BLaER1 (cell line): Measurements from ENCODE around the gene ITPKB.

Experiments
- H3K27ac ChIP-seq: shearing (Covaris generic); formaldehyde crosslinking; 2 replicates; pipeline ENCODE4 v1.8.1; 2022
- H3K27me3 ChIP-seq: shearing (Covaris generic); formaldehyde crosslinking; 2 replicates; pipeline ENCODE4 v1.8.1; 2022
- H3K36me3 ChIP-seq: shearing (Covaris generic); formaldehyde crosslinking; 2 replicates; pipeline ENCODE4 v1.8.1; 2022
- H3K4me1 ChIP-seq: shearing (Covaris generic); formaldehyde crosslinking; 2 replicates; pipeline ENCODE4 v1.8.1; 2022
- H3K4me2 ChIP-seq: shearing (Covaris generic); formaldehyde crosslinking; 2 replicates; pipeline ENCODE4 v1.8.1; 2022
- H3K4me3 ChIP-seq: shearing (Covaris generic); formaldehyde crosslinking; 2 replicates; pipeline ENCODE4 v1.8.1; 2022
- H3K9ac ChIP-seq: shearing (Covaris generic); formaldehyde crosslinking; 2 replicates; pipeline ENCODE4 v1.8.1; 2022
- H3K9me3 ChIP-seq: shearing (Covaris generic); formaldehyde crosslinking; 2 replicates; pipeline ENCODE4 v1.8.1; 2022
- H4K20me1 ChIP-seq: shearing (Covaris generic); formaldehyde crosslinking; 2 replicates; pipeline ENCODE4 v1.8.1; 2022
- Cebpa-rat ChIP-seq: shearing (Covaris generic); IDR thresholded peaks from 2 replicates; pipeline ENCODE4 v1.8.1; 2022

ITPKB gene

DNA sequence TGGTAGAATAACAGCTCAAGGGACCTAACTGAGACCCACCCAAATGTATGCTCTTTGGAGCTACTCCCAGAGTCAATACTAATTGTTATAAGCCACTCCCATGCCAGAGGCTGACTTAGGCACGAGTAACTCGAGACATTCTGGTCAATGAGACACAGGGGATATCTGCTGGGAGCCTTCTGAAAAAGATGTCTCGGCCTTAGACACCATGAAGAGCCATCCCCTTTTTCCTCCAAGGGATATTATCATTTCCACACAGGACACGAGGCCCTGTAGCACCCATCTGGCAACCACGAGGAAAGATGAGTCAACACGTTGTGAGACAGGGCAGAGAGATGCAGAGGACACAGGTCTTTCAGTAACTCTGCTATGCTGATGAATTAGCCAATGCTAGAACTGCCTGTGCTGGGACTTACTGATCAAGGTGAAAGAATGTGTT, 30.7 kb downstream of the ITPKB start:
- H3K27ac ChIP-seq: peak overlapping the region; percentile 81
- no peaks in the 10 kb centered on the region for H3K27me3 ChIP-seq
- H3K4me3 ChIP-seq: no peak overlapping the region
- no peak for TF ChIP-seq Cebpa-rat
- peaks cover 64% of the 10 kb centered on the region for H3K4me1 ChIP-seq
- H3K9me3 ChIP-seq: no peaks in the 10 kb centered on the region
- peak overlapping the region; percentile 96 for H3K4me2 ChIP-seq
- peaks cover 17% of the 10 kb centered on the region; the same call in 1 of the 2 replicates for H4K20me1 ChIP-seq
- peak overlapping the region; percentile 43; the same call in 1 of the 2 replicates for H3K9ac ChIP-seq
- H3K36me3 ChIP-seq: peaks cover 45% of the 10 kb centered on the region

- no peak overlapping the region for H3K4me2 ChIP-seq
- no peak for TF ChIP-seq Cebpa-rat
- H4K20me1 ChIP-seq: peaks cover 16% of the 10 kb centered on the region; the same call in 1 of the 2 replicates
- H3K4me1 ChIP-seq: peaks cover 60% of the 10 kb centered on the region
- no peak overlapping the region for H3K9ac ChIP-seq
- no peak overlapping the region for H3K27ac ChIP-seq
- peaks cover 45% of the 10 kb centered on the region for H3K36me3 ChIP-seq
- H3K9me3 ChIP-seq: no peaks in the 10 kb centered on the region
- H3K4me3 ChIP-seq: no peak overlapping the region
- no peaks in the 10 kb centered on the region for H3K27me3 ChIP-seq
Observed at GRCh38 chr1:226706684-226707083, 32.4 kb downstream of the ITPKB start.

GRCh38 chr1:226704169-226704937, 34.7 kb downstream of the ITPKB start:
- Histone ChIP-seq H3K9ac (peak overlapping the region; percentile 91; the same call in 1 of the 2 replicates), H3K9me3 (peaks cover 8% of the 10 kb centered on the region; the same call in 1 of the 2 replicates), H3K36me3 (peaks cover 59% of the 10 kb centered on the region), H3K4me2 (peak overlapping the region; percentile 88), H4K20me1 (peaks cover 6% of the 10 kb centered on the region; the same call in 1 of the 2 replicates), H3K4me3 (peak overlapping the region; percentile 74; the same call in 1 of the 2 replicates), H3K27ac (no peak overlapping the region), H3K27me3 (no peaks in the 10 kb centered on the region), H3K4me1 (peaks cover 44% of the 10 kb centered on the region)
- TF ChIP-seq Cebpa-rat: no peak

DNA sequence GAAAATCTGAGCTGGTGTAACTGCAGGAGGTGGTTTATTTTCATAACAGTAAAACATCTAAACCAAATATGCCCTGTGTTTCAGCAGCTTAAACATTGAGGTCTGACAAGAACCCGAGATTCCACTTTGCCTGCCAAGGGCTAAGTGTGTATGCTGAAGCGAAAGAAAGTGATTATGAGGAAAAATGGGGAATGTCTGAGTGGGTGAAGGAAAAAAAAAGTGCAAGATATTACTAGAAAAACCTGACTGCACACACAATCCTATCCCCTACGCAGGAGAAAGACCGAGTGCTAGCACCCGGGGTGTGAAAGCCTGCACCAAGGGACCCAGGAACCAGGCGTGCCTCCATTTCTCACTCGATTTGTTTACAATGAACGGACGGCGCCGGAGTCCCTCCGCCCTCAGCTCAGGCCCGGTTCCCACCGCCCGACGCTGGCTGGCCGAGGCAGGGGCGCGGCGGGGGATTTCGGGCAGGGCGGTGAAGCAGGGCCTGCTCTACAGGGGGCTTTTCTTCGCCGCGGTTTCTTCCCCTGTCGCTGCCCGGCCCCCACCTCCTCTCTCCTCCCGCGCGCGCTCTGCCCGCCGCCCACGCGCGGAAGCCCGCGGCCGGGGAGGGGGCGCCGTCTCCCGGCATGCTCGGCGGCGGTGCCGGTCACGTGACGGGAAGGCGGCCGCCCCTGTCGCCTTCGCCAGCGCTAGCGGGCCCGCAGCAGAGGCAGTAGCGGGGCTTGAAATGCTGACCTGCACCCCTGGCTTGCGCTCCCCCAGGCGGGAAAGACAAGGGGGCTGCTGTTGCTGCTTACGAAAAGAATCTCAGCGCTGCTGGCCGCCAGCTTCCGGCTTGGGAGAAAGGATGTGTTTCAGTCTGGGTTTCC, 35.9 kb downstream of the ITPKB start:
- Histone ChIP-seq H3K27ac (peak overlapping the region; percentile 93), H3K4me1 (peaks cover 44% of the 10 kb centered on the region), H3K27me3 (no peaks in the 10 kb centered on the region), H3K9me3 (peaks cover 8% of the 10 kb centered on the region; the same call in 1 of the 2 replicates), H3K4me2 (peak overlapping the region; percentile 88), H3K4me3 (peak overlapping the region; percentile 74), H3K9ac (peak overlapping the region; percentile 91), H3K36me3 (peaks cover 57% of the 10 kb centered on the region), H4K20me1 (peaks cover 10% of the 10 kb centered on the region)
- TF ChIP-seq Cebpa-rat: no peak

GRCh38 chr1:226702318-226702956, 36.6 kb downstream of the ITPKB start:
- Histone ChIP-seq H3K4me1 (peaks cover 51% of the 10 kb centered on the region), H3K27ac (peak overlapping the region; percentile 93; the same call in 1 of the 2 replicates), H3K36me3 (peaks cover 51% of the 10 kb centered on the region), H4K20me1 (peaks cover 18% of the 10 kb centered on the region), H3K4me3 (peak overlapping the region; percentile 74), H3K9ac (peak overlapping the region; percentile 91), H3K9me3 (peaks cover 8% of the 10 kb centered on the region; the same call in 1 of the 2 replicates), H3K4me2 (peak overlapping the region; percentile 88), H3K27me3 (no peaks in the 10 kb centered on the region)
- no peak for TF ChIP-seq Cebpa-rat

GRCh38 chr1:226700861-226701260, 38.2 kb downstream of the ITPKB start:
- Histone ChIP-seq H3K27me3 (no peaks in the 10 kb centered on the region), H3K4me2 (no peak overlapping the region), H3K27ac (no peak overlapping the region), H3K36me3 (peaks cover 45% of the 10 kb centered on the region), H3K4me3 (no peak overlapping the region), H4K20me1 (peaks cover 33% of the 10 kb centered on the region), H3K4me1 (peaks cover 67% of the 10 kb centered on the region), H3K9me3 (peaks cover 8% of the 10 kb centered on the region; the same call in 1 of the 2 replicates), H3K9ac (no peak overlapping the region)
- TF ChIP-seq Cebpa-rat: no peak

DNA sequence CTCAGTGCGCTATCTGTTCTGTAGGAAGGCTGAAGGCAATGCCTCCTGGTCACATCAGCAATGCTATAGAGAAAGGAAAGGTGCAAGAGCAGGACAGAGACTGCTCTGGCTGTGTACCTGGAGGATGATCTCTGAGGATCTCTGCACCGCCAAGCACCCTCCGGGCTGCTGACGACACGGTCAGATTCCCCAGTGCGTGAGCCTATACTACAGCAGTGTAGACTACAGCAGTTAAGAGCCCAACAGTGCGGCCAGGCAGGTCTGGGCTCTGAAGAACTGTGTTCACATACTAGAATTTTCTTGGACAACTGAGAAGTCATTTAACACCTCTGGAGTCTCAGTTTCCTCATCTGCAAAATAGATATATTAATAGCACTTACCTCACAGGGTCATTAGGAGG, 39.9 kb downstream of the ITPKB start:
- peaks cover 75% of the 10 kb centered on the region for H3K4me1 ChIP-seq
- no peak overlapping the region for H3K9ac ChIP-seq
- H3K4me2 ChIP-seq: peak overlapping the region; percentile 70
- H4K20me1 ChIP-seq: peaks cover 49% of the 10 kb centered on the region
- H3K36me3 ChIP-seq: peaks cover 39% of the 10 kb centered on the region
- peaks cover 8% of the 10 kb centered on the region; the same call in 1 of the 2 replicates for H3K9me3 ChIP-seq
- no peak overlapping the region for H3K4me3 ChIP-seq
- H3K27ac ChIP-seq: peak overlapping the region; percentile 20; the same call in 1 of the 2 replicates
- no peaks in the 10 kb centered on the region for H3K27me3 ChIP-seq
- TF ChIP-seq Cebpa-rat: no peak

GRCh38 chr1:226698659-226699058, 40.4 kb downstream of the ITPKB start:
- peaks cover 50% of the 10 kb centered on the region for H4K20me1 ChIP-seq
- H3K9ac ChIP-seq: no peak overlapping the region
- no peaks in the 10 kb centered on the region for H3K27me3 ChIP-seq
- H3K4me2 ChIP-seq: peak overlapping the region; percentile 70
- H3K36me3 ChIP-seq: peaks cover 39% of the 10 kb centered on the region
- peaks cover 8% of the 10 kb centered on the region; the same call in 1 of the 2 replicates for H3K9me3 ChIP-seq
- H3K4me1 ChIP-seq: peaks cover 70% of the 10 kb centered on the region
- no peak for TF ChIP-seq Cebpa-rat
- no peak overlapping the region for H3K4me3 ChIP-seq
- H3K27ac ChIP-seq: peak overlapping the region; percentile 20; the same call in 1 of the 2 replicates
